GM23338 (cell line): ENCODE results near the gene MPND. TPM values are rescaled to one million over a fixed set of nuclear protein-coding genes. Genes with fewer than 3 reads are reported as not detected.

Source experiments
- CREB1 ChIP-seq: fragments of 250-450 bp; sonication (Bioruptor Pico); IDR thresholded peaks from 2 replicates; pipeline ENCODE4 v1.5.0; 2020; ENCODE audit warnings: low read depth, mild to moderate bottlenecking, moderate library complexity
- CTCF ChIP-seq, 2 experiments: fragments of 200-600 bp in 1 of 2; sonication (generic) in 1 of 2; conservative IDR thresholded peaks; 2 replicates each; pipeline versions ENCODE4 v1.5.1 to v1.6.1; 2016 to 2017; ENCODE audit warnings: antibody characterized with exemption in 2 of 2, low read depth in 2 of 2, mild to moderate bottlenecking in 2 of 2, moderate library complexity in 1 of 2
- EZH2 ChIP-seq: fragments of 200-600 bp; sonication (generic); IDR thresholded peaks from one replicate; pipeline ENCODE4 v1.8.0; 2017; ENCODE audit warnings: antibody characterized with exemption, mild to moderate bottlenecking, low read depth; ENCODE audit not compliant: unreplicated experiment
- JUNB ChIP-seq: IDR thresholded peaks from one replicate; pipeline ENCODE4 v1.6.1; 2016; ENCODE audit warnings: antibody characterized with exemption; ENCODE audit not compliant: unreplicated experiment
- NANOG ChIP-seq: IDR thresholded peaks from 2 replicates; pipeline ENCODE4 v1.6.1; 2016; ENCODE audit warnings: antibody characterized with exemption, borderline replicate concordance
- ZNF331 ChIP-seq: fragments of 250-450 bp; sonication (Bioruptor Pico); IDR thresholded peaks from 2 replicates; pipeline ENCODE4 v1.5.0; 2020; ENCODE audit warnings: low read depth, mild to moderate bottlenecking, moderate library complexity
- ZNF462 ChIP-seq: fragments of 250-450 bp; sonication (Bioruptor Pico); IDR thresholded peaks from 2 replicates; pipeline ENCODE4 v1.5.0; 2020; ENCODE audit warnings: mild to moderate bottlenecking, moderate library complexity
- polyA plus RNA-seq: library from polyadenylated mRNA; unstranded; fragments of >200 nt; fragmentation: Nextera tagmentation; extraction: Ambion mirVana; gene quantifications from 2 replicates; pipeline ENCODE4 v1.2.1, GENCODE V29; 2016
- total RNA-seq: library from RNA; depleted of rRNA; stranded (reverse); fragments of >200 nt; shearing (Covaris generic); gene quantifications from 2 replicates; pipeline ENCODE4 v1.2.3, GENCODE V29; 2014

Gene MPND
- total and polyA plus RNA-seq, 2 experiments from 2014 or later: 11.8 to 15.6 TPM

GRCh38 chr19:4342314-4342614, 1.1 kb upstream of the MPND start (continued):
- TF ChIP-seq CTCF (conservative IDR thresholded peaks at IDR 0.05; ENCODE audit: low read depth in 2 of 2) (no peak), ZNF331 (no peak), JUNB (no peak), EZH2 (no peak), NANOG (no peak), ZNF462 (CRISPR knock-in tag) (no peak), CREB1 (CRISPR knock-in tag) (no peak)
